Retinal pigment epithelial cell (primary cell): ENCODE data around the gene TNFRSF19.
"Not testable (repeated sequence)": the region's sequence is repeated elsewhere in the genome, so short reads cannot be mapped to it uniquely, and the experiment has no call there.

Experiments
- DNase-seq: peaks from one replicate; pipeline ENCODE4 v3.0.0-alpha.2; 2010; ENCODE audit warnings: low read depth
- H3K4me3 ChIP-seq: 2 replicates; pipeline ENCODE4 v1.5.1; 2011; ENCODE audit warnings: mild to moderate bottlenecking, low read length, control low read depth, moderate library complexity
- TF ChIP-seq, protein P1 (sequence below): conservative IDR thresholded peaks from 2 replicates; pipeline ENCODE4 v1.5.1; 2011; ENCODE audit warnings: low read depth, low read length, control low read depth, inconsistent platforms

TNFRSF19 gene

DNA sequence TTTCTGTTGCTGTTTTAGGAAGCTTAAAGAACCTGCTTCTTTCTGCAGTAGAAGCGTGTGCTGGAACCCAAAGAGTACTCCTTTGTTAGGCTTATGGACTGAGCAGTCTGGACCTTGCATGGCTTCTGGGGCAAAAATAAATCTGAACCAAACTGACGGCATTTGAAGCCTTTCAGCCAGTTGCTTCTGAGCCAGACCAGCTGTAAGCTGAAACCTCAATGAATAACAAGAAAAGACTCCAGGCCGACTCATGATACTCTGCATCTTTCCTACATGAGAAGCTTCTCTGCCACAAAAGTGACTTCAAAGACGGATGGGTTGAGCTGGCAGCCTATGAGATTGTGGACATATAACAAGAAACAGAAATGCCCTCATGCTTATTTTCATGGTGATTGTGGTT, 103.1 kb downstream of the TNFRSF19 start:
- no peak for DNase-seq

DNA sequence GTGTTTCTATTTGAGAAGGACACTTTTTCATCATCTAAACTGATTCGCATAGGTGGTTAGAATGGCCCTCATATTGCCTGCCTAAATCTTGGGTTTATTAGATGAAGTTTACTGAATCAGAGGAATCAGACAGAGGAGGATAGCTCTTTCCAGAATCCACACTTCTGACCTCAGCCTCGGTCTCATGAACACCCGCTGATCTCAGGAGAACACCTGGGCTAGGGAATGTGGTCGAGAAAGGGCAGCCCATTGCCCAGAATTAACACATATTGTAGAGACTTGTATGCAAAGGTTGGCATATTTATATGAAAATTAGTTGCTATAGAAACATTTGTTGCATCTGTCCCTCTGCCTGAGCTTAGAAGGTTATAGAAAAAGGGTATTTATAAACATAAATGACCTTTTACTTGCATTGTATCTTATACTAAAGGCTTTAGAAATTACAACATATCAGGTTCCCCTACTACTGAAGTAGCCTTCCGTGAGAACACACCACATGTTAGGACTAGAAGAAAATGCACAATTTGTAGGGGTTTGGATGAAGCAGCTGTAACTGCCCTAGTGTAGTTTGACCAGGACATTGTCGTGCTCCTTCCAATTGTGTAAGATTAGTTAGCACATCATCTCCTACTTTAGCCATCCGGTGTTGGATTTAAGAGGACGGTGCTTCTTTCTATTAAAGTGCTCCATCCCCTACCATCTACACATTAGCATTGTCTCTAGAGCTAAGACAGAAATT, 103.8 kb downstream of the TNFRSF19 start:
- DNase-seq, result no peak
- no peak overlapping the region for H3K4me3 ChIP-seq
- TF ChIP-seq, protein P1, sequence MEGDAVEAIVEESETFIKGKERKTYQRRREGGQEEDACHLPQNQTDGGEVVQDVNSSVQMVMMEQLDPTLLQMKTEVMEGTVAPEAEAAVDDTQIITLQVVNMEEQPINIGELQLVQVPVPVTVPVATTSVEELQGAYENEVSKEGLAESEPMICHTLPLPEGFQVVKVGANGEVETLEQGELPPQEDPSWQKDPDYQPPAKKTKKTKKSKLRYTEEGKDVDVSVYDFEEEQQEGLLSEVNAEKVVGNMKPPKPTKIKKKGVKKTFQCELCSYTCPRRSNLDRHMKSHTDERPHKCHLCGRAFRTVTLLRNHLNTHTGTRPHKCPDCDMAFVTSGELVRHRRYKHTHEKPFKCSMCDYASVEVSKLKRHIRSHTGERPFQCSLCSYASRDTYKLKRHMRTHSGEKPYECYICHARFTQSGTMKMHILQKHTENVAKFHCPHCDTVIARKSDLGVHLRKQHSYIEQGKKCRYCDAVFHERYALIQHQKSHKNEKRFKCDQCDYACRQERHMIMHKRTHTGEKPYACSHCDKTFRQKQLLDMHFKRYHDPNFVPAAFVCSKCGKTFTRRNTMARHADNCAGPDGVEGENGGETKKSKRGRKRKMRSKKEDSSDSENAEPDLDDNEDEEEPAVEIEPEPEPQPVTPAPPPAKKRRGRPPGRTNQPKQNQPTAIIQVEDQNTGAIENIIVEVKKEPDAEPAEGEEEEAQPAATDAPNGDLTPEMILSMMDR, result no peak

More for the DNA sequence above, 103.1 kb downstream of the TNFRSF19 start:
- TF ChIP-seq, protein P1, result no peak
- no peak overlapping the region for H3K4me3 ChIP-seq

DNA sequence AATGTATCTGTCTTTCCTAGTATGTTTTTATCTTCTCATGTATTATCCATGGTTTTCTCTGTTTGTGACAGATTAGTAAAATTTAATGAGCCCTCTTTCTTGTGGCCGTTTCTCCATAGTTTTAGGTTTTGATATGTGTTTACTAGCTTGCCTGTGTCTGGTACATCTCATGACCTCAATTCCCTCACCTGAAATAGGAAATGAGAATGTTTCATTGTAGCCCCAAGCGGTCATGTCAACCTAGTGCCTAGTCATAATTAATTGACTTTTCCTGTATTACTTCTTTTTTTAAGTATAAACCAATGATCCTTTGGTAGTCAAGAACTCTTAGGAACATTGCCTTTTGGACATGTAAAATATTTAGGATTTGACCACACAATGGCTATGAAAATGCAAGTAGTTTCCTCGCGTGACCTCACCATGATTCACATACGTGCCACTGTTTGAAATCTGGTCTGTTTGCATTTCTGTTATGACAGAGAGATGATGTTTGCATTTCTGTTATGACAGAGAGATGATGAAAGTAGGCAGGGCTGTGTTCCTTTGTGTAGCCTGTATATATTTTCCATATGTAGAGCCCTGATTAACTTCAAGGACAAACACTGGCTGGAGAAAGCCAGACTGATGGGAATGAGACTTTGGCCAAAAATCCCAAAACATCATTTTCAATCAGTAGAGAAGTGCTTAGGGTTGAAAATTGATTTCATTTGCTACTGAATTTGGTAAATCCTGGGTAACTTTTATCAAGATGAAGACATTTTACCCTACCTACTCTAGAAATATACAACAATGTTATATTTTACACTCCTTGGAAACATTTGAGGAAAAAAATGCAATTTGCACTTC, 104.8 kb downstream of the TNFRSF19 start:
- no peak overlapping the region for H3K4me3 ChIP-seq
- DNase-seq, result no peak
- TF ChIP-seq, protein P1, result no peak

DNA sequence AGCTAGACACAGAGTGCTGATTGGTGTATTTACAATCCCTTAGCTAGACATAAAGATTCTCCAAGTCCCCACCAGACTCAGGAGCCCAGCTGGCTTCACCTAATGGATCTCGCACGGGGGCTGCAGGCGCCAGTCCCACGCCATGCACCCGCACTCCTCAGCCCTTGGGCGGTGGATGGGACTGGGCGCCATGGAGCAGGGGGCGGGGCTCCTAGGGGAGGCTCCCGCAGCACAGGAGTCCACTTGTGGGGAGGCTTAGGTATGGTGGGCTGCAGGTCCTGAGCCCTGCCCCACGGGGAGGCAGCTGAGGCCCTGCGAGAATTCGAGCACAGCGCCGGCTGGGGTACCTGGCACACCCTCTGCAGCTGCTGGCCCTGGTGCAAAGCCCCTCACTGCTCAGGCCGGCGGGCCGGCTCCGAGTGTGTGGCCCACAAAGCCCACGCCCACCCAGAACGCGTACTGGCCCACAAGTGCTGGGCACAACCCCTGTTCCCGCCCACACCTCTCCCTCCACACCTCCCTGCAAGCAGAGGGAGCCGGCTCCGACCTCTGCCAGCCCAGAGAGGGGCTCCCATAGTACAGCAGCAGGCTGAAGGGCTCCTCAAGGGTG, 107.6 kb downstream of the TNFRSF19 start:
- DNase-seq, H3K4me3 ChIP-seq: not testable (repeated sequence)

DNA sequence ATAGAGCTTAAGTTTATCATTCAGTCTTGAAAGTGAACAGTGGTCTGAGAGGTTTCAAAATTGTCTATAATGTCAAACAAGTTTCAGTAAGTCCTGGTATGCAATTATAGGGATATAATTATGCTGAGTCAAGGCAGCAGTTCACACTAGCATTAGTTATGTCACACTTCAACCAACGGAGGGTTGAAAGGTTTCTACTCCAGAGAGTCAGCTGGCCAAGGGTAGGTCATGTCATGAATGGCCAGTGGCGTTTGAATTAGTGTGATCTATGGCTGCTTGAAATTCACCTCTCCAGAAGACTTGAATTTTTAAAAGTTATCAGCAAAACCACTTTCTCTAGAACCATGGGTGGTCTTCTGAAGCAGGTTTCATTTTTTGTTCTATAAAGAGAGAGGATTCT, 108.6 kb downstream of the TNFRSF19 start:
- H3K4me3 ChIP-seq, result no peak overlapping the region
- DNase-seq, result no peak
- TF ChIP-seq, protein P1, result no peak

DNA sequence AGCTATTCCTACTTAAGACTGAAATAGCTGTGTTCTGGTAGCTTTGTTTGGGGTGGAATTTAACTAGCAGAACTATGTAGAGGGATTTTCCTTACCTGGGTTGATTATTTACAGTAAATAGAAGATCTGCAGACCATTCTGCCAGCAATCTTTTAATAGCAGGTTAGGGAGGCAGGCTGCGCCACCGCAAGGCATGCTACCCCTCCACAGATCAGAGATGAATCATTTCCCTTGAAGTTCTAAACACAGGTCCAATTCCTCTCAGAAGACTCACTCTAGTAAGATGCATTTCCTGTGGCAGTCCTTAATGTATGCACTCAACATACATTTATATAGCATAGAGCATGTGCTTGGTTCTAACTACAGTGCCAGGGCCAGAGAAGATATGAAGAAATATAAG, 109.0 kb downstream of the TNFRSF19 start:
- TF ChIP-seq, protein P1, result no peak
- H3K4me3 ChIP-seq, result no peak overlapping the region
- DNase-seq, result no peak

DNA sequence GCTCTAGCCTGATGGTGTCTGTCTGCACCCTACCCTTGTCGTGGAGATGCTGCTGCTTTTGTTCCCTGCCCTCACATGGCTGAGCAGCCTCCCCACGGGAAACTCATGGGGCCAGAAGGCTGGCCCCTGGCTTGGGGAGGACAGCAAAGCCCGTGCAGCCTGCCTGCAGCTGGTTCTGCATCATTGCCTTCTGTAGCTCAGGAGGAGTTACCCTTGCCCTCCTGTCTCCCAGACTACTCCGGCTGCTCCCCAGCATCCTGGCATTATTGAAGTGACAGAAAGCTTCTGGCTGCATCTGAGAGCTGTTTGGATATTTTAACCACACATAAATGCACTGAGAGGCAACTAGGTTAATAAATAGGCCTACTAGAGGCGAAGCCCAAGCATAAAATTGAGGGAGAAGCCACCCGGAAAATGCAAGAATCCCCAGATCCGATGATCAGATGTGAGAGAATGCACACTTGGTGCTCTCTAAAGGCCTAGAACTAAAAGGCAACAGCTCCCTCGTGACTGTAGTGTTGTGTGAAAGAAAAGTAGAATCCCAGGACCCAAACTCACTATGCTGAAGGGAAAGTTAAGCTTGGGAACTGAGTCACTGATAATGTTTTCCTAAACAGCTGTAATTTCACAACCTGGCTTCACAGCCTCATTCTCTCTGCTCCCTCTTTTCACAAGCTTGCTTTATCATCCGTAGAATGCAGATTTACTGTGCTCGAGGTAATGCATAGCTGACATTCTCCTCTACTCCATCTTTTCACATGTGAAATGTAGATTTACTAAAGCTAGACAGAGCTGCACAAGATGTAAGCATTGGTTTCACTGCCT, 110.8 kb downstream of the TNFRSF19 start:
- DNase-seq, result no peak
- TF ChIP-seq, protein P1, result no peak
- H3K4me3 ChIP-seq, result no peak overlapping the region
